SK-N-SH treated with all-trans-retinoic acid at 6 μM for 48 hours (cell line): ENCODE data around the gene ZNF142.

Source experiments
- ATAC-seq: fragments of 200-7000 bp; cut with Tn5 transposase; 3 replicates; pipeline ENCODE4 v1.9.1; 2020; ENCODE audit warnings: mild to moderate bottlenecking, moderate library complexity
- ARNTL ChIP-seq: fragments of 450-650 bp; formaldehyde crosslinking; IDR thresholded peaks from 2 replicates; pipeline ENCODE4 v1.5.0; 2020; ENCODE audit warnings: low read depth, mild to moderate bottlenecking, moderate library complexity, borderline replicate concordance
- BACH2 ChIP-seq: fragments of 250-450 bp; sonication (Bioruptor Pico); IDR thresholded peaks from 2 replicates; pipeline ENCODE4 v1.9.0; 2021; ENCODE audit warnings: mild to moderate bottlenecking, borderline replicate concordance
- CREB5 ChIP-seq: fragments of 250-450 bp; sonication (Bioruptor Pico); IDR thresholded peaks from 2 replicates; pipeline ENCODE4 v1.5.1; 2020; ENCODE audit warnings: low read depth, mild to moderate bottlenecking, moderate library complexity
- CSDC2 ChIP-seq: fragments of 250-450 bp; sonication (Bioruptor Pico); IDR thresholded peaks from 2 replicates; pipeline ENCODE4 v1.5.0; 2020; ENCODE audit warnings: mild to moderate bottlenecking, moderate library complexity
- CSRNP3 ChIP-seq: fragments of 250-450 bp; sonication (Bioruptor Pico); IDR thresholded peaks from 2 replicates; pipeline ENCODE4 v1.5.1; 2021; ENCODE audit warnings: mild to moderate bottlenecking, moderate library complexity
- GLIS3 ChIP-seq: fragments of 250-450 bp; sonication (Bioruptor Pico); IDR thresholded peaks from 2 replicates; pipeline ENCODE4 v1.5.0; 2020; ENCODE audit warnings: mild to moderate bottlenecking, moderate library complexity
- ISL1 ChIP-seq: fragments of 250-450 bp; sonication (Bioruptor Pico); IDR thresholded peaks from 2 replicates; pipeline ENCODE4 v2.1.2; 2022; ENCODE audit warnings: mild to moderate bottlenecking, moderate library complexity
- PATZ1 ChIP-seq: fragments of 250-450 bp; sonication (Bioruptor Pico); IDR thresholded peaks from 2 replicates; pipeline ENCODE4 v1.8.0; 2020; ENCODE audit warnings: mild to moderate bottlenecking, moderate library complexity, borderline replicate concordance
- PPARA ChIP-seq: fragments of 250-450 bp; sonication (Bioruptor Pico); IDR thresholded peaks from 2 replicates; pipeline ENCODE4 v1.5.0; 2020; ENCODE audit warnings: mild to moderate bottlenecking, borderline replicate concordance
- RARB ChIP-seq: fragments of 250-450 bp; sonication (Bioruptor Pico); IDR thresholded peaks from 2 replicates; pipeline ENCODE4 v1.8.0; 2021; ENCODE audit warnings: mild to moderate bottlenecking, moderate library complexity
- SNAI2 ChIP-seq: fragments of 250-450 bp; sonication (Bioruptor Pico); IDR thresholded peaks from 2 replicates; pipeline ENCODE4 v1.5.0; 2020; ENCODE audit warnings: mild to moderate bottlenecking, moderate library complexity
- TCF4 ChIP-seq: fragments of 250-450 bp; sonication (Bioruptor Pico); IDR thresholded peaks from 2 replicates; pipeline ENCODE4 v1.8.0; 2021; ENCODE audit warnings: mild to moderate bottlenecking, moderate library complexity, borderline replicate concordance
- TSHZ2 ChIP-seq: fragments of 250-450 bp; sonication (Bioruptor Pico); IDR thresholded peaks from 2 replicates; pipeline ENCODE4 v1.5.0; 2020; ENCODE audit warnings: mild to moderate bottlenecking, moderate library complexity
- ZC3H10 ChIP-seq: fragments of 250-450 bp; sonication (Bioruptor Pico); IDR thresholded peaks from 2 replicates; pipeline ENCODE4 v1.5.1; 2021; ENCODE audit warnings: mild to moderate bottlenecking, moderate library complexity
- ZFP3 ChIP-seq: fragments of 250-450 bp; sonication (Bioruptor Pico); IDR thresholded peaks from 2 replicates; pipeline ENCODE4 v1.5.0; 2020; ENCODE audit warnings: mild to moderate bottlenecking, moderate library complexity
- ZFP30 ChIP-seq: fragments of 450-650 bp; formaldehyde crosslinking; IDR thresholded peaks from 2 replicates; pipeline ENCODE4 v1.5.0; 2022; ENCODE audit warnings: mild to moderate bottlenecking, moderate library complexity
- ZNF565 ChIP-seq: fragments of 450-650 bp; formaldehyde crosslinking; conservative IDR thresholded peaks from 2 replicates; pipeline ENCODE4 v1.5.0; 2020; ENCODE audit warnings: low read depth, mild to moderate bottlenecking, moderate library complexity
- ZNF70 ChIP-seq: fragments of 450-650 bp; formaldehyde crosslinking; IDR thresholded peaks from 2 replicates; pipeline ENCODE4 v1.5.0; 2020; ENCODE audit warnings: mild to moderate bottlenecking, moderate library complexity
- ZNF8 ChIP-seq: fragments of 450-650 bp; formaldehyde crosslinking; IDR thresholded peaks from 2 replicates; pipeline ENCODE4 v1.5.0; 2020; ENCODE audit warnings: mild to moderate bottlenecking, moderate library complexity
- TF ChIP-seq, protein P1 (sequence below): fragments of 250-450 bp; sonication (Bioruptor Pico); IDR thresholded peaks from 2 replicates; pipeline ENCODE4 v1.8.0; 2021; ENCODE audit warnings: low read depth, mild to moderate bottlenecking, moderate library complexity, borderline replicate concordance

Gene ZNF142

DNA sequence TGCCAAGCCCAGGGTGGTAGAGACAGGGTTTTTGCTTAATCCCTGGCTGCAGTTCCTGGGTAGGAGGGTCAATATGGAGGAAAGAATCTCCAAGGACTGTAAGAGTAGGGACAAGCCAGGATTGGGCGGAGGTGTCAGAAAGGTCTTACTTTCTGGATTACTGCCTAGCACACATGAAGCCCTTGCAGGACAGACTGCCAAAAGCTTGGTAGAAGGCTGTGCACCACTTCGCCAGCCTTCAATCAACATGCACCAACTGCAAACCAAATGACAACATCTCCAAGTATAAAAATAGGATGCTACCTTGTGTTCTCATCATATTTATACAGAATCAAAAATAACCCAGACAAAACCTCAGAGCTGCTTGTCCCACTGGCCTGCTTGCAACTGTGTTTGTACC lies 3.7 kb downstream of the ZNF142 start (continued):
- TF ChIP-seq PATZ1, result no peak
- no peak for TF ChIP-seq ZC3H10 (CRISPR knock-in tag)
- TF ChIP-seq ZNF565 (CRISPR knock-in tag), result no peak
- no peak for TF ChIP-seq BACH2 (CRISPR knock-in tag)
- no peak for TF ChIP-seq ZNF8 (CRISPR knock-in tag)
- TF ChIP-seq GLIS3 (CRISPR knock-in tag), result no peak

DNA sequence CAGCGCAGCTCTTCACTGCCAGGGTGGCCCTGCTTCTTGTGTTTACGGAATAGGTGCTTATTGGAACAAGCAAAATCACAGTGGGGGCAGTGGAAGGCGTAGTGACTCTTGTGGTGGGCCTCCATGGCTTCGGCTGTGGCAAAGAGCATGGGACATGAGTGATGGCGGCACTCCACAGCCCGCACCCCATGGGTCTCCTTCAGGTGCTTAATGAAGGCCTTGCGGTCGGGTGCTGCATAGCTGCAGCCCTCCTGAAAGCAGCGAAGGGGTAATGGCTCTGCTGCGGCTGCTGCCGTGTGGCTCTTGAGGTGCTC lies 10.7 kb downstream of the ZNF142 start:
- ATAC-seq, result peak; percentile 37
- TF ChIP-seq, protein P1, sequence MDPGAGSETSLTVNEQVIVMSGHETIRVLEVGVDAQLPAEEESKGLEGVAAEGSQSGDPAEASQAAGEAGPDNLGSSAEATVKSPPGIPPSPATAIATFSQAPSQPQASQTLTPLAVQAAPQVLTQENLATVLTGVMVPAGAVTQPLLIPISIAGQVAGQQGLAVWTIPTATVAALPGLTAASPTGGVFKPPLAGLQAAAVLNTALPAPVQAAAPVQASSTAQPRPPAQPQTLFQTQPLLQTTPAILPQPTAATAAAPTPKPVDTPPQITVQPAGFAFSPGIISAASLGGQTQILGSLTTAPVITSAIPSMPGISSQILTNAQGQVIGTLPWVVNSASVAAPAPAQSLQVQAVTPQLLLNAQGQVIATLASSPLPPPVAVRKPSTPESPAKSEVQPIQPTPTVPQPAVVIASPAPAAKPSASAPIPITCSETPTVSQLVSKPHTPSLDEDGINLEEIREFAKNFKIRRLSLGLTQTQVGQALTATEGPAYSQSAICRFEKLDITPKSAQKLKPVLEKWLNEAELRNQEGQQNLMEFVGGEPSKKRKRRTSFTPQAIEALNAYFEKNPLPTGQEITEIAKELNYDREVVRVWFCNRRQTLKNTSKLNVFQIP, result no peak
- TF ChIP-seq ZNF70 (CRISPR knock-in tag), result no peak
- no peak for TF ChIP-seq ZNF565 (CRISPR knock-in tag)
- TF ChIP-seq ZFP30 (CRISPR knock-in tag), result no peak
- TF ChIP-seq ZFP3, result no peak
- TF ChIP-seq ZC3H10 (CRISPR knock-in tag), result no peak
- no peak for TF ChIP-seq TCF4 (CRISPR knock-in tag)
- no peak for TF ChIP-seq CSRNP3 (CRISPR knock-in tag)
- TF ChIP-seq CSDC2 (CRISPR knock-in tag), result no peak
- TF ChIP-seq RARB (CRISPR knock-in tag), result no peak
- TF ChIP-seq SNAI2, result no peak
- no peak for TF ChIP-seq CREB5 (CRISPR knock-in tag)
- TF ChIP-seq TSHZ2 (CRISPR knock-in tag), result no peak
- no peak for TF ChIP-seq PATZ1
- TF ChIP-seq BACH2 (CRISPR knock-in tag), result no peak
- no peak for TF ChIP-seq GLIS3 (CRISPR knock-in tag)

GRCh38 chr2:218648088-218648786 lies 11.2 kb downstream of the ZNF142 start:
- peak; percentile 92 for ATAC-seq
- TF ChIP-seq PATZ1 (no peak), ZNF565 (CRISPR knock-in tag) (no peak), ISL1 (no peak), ZNF70 (CRISPR knock-in tag) (no peak), ARNTL (CRISPR knock-in tag) (no peak), ZFP30 (CRISPR knock-in tag) (no peak), TSHZ2 (CRISPR knock-in tag) (no peak), BACH2 (CRISPR knock-in tag) (no peak), PPARA (CRISPR knock-in tag) (no peak)
